Spleen (tissue), 7 donors: ENCODE data around the gene CAPG.

Experiments
- CTCF ChIP-seq, 11 experiments: fragments of 200-600 bp in 7 of 11; fragments of 450-650 bp in 4 of 11; sonication (generic) in 4 of 11; IDR thresholded peaks in 8 of 11; conservative IDR thresholded peaks in 3 of 11; 1 replicate in 7 of 11; 2 replicates in 4 of 11; pipeline versions ENCODE4 v1.4.0 to v1.8.0; 2016 to 2021; ENCODE audit warnings: antibody characterized with exemption in 11 of 11, inconsistent platforms in 4 of 11, mild to moderate bottlenecking in 1 of 11
- POLR2AphosphoS5 ChIP-seq, 3 donors: sonication (generic); formaldehyde crosslinking; IDR thresholded peaks; one replicate each; pipeline ENCODE4 v1.5.1; 2017; ENCODE audit warnings: antibody characterized with exemption in 3 of 3
- donor health status: DM: no; HTN: no; CAD: no; lungs with moderate emphysema.
- donor health status: DM: no; HTN: no; CAD: no.
- donor health status: DM: no; HTN: no; CAD: no.

GRCh38 chr2:85414761-85415553, 4.8 kb upstream of the CAPG start:
- no peak for TF ChIP-seq CTCF (IDR thresholded peaks at IDR 0.05 in 8 of 11, conservative IDR thresholded peaks at IDR 0.05 in 3 of 11)
- no peak for TF ChIP-seq POLR2AphosphoS5 (IDR thresholded peaks at IDR 0.05)
